ENCODE results near the gene CELF3. TPM values are rescaled to one million over a fixed set of nuclear protein-coding genes. Genes with fewer than 3 reads are reported as not detected.

The CELF3 gene
- total RNA-seq, 1 donor from 2014 or later, result not detected

DNA sequence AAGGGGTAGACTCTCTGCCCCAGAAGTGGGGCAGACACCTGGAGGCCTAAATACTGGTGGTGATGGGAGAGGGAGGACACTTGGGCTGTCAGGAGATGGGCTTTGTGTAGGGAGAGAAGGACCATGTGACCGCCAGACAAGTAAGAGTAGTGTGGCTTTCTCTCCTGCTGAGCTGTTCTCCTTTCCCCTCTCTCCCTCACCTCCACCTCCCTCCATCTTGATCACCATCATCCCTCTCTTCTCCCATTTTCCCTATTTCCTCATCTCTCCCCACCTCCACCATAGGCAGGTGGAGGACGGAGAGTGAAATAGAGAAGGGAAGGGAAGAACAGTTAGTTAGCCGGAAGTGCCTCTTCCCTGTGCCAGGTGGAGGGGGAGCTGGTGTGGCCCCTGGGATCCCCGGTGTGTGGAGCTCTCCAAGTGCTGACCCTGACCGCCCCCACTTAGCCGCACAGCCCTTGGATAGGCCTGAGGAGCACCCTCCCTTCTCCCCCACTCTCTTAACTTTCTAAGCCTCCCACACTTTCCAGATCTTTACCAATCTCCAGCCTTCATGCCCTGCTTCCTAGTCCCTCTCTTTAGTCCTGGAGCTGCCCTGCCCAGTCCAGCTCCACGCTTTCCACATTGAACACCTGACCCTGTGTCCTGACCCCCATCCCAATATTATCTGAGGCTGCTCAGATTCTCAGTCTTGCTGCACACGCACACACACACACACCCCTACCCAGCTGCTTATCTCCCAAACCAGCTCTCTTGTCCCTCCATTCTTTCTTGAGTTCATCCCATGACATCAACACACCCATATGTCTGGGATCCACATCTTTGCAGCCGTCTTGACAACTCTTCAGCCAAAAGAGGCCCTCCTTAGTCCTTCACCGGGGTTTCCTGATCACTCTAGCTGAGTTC is 1.5 kb downstream of the CELF3 start:
- TF ChIP-seq, protein P1, sequence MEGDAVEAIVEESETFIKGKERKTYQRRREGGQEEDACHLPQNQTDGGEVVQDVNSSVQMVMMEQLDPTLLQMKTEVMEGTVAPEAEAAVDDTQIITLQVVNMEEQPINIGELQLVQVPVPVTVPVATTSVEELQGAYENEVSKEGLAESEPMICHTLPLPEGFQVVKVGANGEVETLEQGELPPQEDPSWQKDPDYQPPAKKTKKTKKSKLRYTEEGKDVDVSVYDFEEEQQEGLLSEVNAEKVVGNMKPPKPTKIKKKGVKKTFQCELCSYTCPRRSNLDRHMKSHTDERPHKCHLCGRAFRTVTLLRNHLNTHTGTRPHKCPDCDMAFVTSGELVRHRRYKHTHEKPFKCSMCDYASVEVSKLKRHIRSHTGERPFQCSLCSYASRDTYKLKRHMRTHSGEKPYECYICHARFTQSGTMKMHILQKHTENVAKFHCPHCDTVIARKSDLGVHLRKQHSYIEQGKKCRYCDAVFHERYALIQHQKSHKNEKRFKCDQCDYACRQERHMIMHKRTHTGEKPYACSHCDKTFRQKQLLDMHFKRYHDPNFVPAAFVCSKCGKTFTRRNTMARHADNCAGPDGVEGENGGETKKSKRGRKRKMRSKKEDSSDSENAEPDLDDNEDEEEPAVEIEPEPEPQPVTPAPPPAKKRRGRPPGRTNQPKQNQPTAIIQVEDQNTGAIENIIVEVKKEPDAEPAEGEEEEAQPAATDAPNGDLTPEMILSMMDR (conservative IDR thresholded peaks at IDR 0.05; ENCODE audit: low read depth, low read length), result no peak
- H3K4me3 ChIP-seq (ENCODE audit: low read depth, low read length), result no peak overlapping the region
- DNase-seq (ENCODE audit: low read depth), result no peak

DNA sequence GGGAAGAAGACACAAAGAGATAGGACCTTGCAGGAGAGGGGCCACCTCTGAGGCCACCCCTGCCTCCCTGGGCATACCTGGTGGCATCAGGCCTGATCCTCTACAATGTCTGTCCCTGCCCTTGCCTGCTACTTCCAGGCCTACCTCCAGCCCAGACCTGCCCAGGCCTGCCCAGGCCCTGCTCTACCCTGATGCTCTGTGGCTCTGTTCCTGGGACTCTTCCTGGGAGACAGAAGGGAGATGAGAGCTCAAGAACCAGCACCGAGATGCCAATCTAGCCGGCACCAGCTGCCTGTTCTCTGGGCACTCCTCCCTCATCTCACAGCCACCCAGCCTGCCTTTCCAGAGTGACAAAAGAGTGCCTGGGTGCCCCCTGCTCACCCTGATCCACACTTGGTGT is 2.7 kb downstream of the CELF3 start:
- no peak for DNase-seq (ENCODE audit: low read depth)
- TF ChIP-seq, protein P1 (conservative IDR thresholded peaks at IDR 0.05; ENCODE audit: low read depth, low read length), result no peak
- H3K4me3 ChIP-seq (ENCODE audit: low read depth, low read length), result no peak overlapping the region

DNA sequence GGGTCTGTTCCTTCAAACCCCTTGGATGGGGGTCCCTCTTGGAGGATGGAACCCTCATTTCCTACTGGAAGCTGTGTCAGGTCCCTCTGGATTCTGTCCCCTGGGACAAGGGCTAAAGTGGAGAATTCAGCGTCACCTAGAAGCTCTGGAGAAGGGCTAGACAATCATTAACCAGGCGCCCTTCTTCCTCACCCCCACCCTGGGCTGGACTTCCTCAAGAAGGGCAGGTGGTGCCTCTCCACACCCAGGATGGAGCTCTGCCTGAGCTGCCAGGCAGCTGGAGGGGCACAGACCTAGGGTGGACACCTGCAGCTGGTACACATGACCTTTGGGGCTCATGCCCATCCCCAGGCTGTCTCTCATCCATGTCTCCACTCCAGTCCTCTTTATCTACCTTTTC is 3.6 kb downstream of the CELF3 start:
- TF ChIP-seq, protein P1 (conservative IDR thresholded peaks at IDR 0.05; ENCODE audit: low read depth, low read length), result no peak
- no peak for DNase-seq (ENCODE audit: low read depth)
- no peak overlapping the region for H3K4me3 ChIP-seq (ENCODE audit: low read depth, low read length)

DNA sequence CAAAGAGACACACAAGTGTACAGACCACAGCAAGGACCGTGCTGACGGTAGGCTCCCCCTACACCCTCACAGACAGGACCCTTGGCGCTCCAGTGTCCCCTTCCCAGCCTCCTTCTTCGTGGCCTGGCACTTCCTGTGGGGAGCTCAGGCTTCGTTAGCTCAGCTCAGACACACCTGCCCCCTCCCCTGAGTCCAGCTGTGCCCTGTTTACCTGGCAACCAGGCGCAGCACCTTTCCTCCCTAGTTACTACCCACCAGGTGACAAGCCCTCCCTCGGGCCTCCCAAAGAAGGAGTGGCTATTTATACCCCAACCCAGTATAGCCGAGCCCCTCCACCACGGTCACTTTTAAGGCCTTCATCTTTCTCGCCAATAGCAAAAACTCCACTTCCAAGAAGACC is 4.7 kb downstream of the CELF3 start:
- DNase-seq (ENCODE audit: low read depth), result no peak
- TF ChIP-seq, protein P1 (conservative IDR thresholded peaks at IDR 0.05; ENCODE audit: low read depth, low read length), result no peak
- no peak overlapping the region for H3K4me3 ChIP-seq (ENCODE audit: low read depth, low read length)

DNA sequence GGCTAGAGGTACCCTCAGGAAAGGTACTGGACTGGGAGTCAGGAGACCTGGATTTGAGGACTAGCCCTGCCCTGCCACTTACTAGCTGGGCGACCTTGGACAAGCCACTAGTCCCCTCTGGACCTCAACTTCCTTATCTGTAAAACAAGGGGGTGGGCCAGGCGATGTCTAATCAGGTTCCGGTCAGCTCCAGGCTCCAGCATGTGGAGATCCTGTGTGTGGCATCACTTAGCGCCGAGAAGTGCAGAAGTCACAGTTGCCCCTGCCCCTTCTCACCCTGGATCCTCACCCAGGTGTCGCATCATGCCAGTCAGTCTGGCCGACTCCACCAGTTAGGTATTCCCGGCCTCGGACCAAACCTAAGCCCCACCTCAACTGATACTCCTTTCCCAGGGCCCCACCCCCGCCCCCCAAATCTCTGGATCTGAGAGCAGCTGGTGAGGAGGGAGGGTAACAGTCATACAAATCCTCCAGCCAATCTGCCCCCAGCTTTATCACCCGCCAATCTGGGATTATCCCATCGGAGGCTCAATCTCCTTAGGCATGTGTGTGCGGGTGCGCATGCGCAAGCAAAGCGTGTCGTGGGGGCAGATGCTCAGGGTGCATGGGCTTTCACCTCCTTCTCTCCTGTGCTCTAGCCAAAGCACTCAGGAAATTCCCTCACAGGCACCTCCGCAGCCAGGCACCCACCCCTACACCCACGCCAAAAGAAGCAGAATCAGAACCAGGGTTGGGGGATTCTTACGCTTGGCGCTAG is 5.4 kb downstream of the CELF3 start:
- TF ChIP-seq, protein P1 (conservative IDR thresholded peaks at IDR 0.05; ENCODE audit: low read depth, low read length), result no peak
- no peak for DNase-seq (ENCODE audit: low read depth)
- no peak overlapping the region for H3K4me3 ChIP-seq (ENCODE audit: low read depth, low read length)

DNA sequence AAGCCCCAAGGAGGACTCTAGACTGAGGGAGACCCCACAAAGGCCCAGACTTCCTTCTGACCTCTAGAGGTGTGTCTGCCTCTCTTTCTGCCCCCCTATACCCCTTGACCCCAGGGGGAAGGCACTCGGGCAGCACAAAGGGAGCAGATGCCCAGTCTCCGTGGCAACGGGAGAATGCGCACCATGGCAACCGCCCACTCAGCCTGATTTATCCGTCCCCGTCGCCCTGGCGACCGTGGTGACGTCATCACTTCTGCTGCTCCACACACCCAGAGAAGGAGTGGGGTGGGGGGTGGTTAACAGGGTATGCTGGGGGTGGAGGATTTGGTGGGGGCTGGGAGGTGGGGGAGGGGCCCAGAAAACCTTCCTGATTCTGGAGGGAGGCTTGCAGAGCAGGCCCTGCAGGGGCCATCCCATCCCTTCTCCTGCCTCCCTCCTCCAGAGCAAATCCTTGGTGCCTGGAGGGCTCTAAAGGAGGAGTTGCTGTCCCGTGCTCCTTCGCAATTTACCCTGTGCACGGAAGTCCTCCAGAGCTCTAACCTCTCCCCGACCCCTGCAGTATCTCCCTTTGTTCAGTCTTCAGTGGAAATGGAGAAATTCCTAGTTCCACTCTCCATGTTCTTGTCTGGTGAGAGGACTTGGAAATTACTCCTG is 6.3 kb downstream of the CELF3 start:
- TF ChIP-seq, protein P1 (conservative IDR thresholded peaks at IDR 0.05; ENCODE audit: low read depth, low read length), result no peak
- no peak overlapping the region for H3K4me3 ChIP-seq (ENCODE audit: low read depth, low read length)
- no peak for DNase-seq (ENCODE audit: low read depth)
